SW 1271 (cell line): ENCODE results near the gene GJA4.
A peak's percentile ranks its signal among the peaks of the same experiment; 100 is the strongest.
"Not testable (repeated sequence)": the region's sequence is repeated elsewhere in the genome, so short reads cannot be mapped to it uniquely, and the experiment has no call there.

Experiments
- DNase-seq, 2 experiments: peaks; one replicate each; lab custom pipeline; 2025; lab: John Stamatoyannopoulos, UW

GJA4 gene

DNA sequence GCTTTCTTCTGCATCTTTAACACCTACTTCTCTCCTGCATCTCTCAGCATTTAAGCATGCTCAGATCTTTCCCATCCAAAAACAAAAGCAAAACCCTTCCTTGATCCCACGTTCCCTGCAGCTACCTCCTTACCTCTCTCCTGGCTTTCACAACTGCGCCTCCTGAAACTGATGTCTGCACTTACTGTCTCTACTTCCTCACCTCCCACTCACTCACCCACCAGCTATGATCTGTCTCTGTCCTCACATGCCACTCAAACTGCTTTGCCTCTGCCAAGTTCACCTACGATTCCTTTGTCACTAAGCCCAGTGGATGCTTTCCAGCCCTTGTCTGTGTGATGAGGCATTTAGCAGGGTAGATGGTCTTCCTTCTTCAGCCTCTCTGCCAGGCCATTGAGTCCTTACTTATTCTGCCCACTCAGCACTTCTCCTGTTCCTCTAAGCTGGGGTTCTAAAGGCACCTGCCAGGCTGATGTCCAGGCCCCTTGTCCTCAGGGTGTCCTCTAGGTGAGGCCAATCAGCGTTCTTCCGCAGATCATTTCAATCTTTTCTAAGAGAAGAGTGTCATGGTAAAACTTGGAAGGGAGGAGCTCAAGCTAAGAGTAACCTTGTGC lies 21.8 kb upstream of the GJA4 start:
- DNase-seq, result no peak

DNA sequence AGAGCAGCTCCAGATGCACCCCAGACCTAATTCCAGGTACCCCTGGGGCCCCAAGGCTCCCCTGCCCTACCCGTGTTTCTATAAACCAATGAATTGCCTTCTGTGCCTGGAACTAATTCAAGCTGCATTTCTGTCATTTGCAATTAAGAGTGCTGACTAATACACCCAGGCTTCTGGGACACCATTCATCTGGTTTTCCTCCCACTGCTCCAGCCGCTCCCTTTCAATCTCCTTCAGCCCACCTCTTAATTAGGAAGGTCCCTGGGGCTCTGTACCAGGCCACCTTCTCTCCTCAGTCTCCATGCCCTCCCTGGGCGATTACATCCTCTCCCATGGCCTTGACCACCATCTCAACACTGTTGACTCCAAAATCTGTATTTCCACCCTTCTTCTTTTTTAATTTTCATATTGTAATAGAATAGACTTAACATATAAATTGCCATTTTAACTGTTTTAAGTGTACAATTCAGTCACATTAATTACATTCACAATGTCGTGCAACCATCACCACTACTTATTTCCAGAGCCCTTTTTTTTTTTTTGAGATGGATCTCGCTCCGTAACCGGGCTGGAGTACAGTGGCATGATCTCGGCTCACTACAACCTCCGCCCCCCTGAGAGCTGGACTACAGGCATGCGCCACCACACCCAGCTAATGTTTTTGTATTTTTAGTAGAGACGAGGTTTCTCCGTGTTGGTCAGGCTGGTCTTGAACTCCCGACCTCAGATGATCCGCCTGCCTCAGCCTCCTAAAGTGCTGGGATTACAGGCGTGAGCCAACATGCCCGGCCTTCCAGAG lies 21.0 kb upstream of the GJA4 start:
- no peak for DNase-seq

DNA sequence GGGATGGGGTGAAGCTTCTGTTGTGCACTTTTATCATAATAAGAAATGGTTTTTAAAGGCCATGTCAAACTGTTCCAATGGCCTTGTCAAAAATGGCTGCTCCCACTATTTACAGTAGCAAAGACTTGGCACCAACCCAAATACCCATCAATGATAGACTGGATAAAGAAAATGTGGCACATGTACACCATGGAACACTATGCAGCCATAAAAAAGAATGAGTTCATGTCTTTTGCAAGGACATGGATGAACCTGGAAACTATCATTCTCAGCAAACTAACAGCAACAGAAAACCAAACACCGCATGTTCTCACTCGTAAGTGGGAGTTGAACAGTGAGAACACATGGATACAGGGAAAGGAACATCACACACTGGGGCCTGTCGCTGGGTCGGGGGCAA lies 19.7 kb upstream of the GJA4 start:
- DNase-seq, result not testable (repeated sequence)

DNA sequence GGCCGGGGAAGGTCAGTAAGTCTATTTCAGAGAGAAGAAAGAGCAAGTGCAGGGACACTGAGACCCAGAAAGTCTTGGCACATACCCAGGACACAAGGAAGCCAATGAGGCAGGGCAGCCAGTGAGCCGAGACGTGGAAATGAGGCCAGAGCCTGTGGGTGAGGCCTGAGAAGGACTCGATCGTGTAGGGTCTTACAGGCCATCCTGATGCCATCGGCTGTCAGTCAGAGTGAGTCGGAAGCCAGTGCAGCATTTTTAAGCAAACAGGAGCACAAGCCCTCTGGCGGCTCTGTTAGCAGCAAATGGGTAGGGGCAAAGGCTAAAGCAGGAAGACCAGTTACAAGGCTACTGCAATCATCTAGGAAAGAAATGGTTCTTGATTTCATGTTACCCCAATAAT lies 17.8 kb upstream of the GJA4 start:
- no peak for DNase-seq

DNA sequence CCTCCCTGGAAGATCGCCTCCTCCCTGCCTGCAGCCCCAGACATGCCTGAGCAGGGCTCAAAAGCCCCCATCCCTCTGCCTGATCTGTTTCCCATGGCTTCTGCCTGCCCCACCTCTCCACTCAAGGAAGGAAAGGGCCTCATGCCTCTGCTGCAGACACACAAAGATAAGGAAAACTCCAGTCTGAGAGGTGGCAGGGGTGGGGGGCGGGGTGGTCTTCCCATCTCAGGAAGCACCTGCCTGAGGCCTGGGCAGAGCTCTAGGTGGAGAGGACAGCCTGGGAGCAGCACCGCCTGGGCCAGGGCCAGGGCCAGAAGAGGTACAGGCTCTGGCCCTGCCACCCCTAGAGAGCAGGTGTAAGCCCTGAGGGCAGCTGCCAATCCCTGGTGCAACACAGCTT lies 15.9 kb upstream of the GJA4 start:
- DNase-seq, result no peak

DNA sequence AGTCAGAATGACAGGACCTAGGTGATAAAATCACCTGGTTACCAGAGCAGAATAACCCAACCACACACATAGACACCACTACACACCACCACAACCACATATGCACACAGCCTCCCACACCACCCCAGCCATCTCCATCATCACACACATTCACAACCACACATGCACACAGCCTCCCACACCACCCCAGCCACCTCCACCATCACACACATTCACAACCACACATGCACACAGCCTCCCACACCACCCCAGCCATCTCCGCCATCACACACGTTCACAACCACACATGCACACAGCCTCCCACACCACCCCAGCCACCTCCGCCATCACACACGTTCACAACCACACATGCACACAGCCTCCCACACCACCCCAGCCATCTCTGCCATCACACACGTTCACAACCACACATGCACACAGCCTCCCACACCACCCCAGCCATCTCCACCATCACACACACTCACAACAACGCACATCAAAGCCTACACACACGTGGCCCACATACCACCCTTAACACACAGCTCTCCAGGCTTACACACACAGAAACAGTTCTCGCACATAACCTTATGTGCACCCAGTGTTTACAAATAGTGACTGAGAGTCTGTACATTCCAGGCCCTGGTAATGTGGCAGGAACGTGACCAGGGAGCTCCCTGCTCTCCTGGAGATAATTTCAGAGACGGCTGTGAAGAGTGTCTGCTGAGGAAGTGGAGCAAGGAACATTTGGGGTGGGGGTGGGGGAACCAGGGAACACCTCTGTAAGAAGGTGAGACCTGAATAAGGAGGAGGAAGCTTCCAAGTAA lies 15.1 kb upstream of the GJA4 start:
- no peak for DNase-seq

DNA sequence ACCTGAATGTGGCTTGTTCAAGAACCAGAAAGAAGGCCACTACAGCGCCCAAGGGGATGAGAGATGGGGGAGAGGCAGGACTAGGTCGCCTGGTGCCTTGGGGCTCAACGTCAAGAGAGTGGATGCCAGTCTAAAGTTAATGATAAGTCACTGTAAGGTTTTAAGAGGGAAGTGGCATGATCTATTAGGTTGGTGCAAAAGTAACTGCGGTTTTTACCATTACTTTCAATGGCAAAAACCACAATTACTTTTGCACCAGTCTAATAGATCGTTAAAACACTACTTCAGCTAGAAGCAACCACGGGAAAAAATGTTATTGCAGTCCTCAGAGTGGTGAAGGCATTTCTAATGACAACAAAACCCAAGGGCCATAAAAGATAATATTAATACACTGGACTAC lies 14.4 kb upstream of the GJA4 start:
- DNase-seq, result no peak

DNA sequence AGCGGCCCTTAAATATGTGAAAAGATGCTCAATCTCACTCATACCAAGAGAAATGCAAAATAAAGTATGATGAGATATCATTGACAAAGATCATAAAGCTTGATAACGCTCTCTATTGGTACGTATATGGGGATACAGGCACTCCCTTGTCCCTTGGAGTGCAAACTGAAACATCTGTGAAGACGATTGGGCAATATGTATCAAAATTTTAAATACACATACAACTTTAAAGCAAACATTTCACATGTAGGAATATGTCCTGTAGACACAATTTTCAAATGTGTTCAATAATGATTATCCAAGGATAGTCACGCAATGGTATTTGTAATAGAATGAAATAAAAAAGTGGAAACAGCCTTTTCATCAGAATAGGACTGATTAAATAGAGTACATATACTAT lies 13.8 kb upstream of the GJA4 start:
- no peak for DNase-seq

DNA sequence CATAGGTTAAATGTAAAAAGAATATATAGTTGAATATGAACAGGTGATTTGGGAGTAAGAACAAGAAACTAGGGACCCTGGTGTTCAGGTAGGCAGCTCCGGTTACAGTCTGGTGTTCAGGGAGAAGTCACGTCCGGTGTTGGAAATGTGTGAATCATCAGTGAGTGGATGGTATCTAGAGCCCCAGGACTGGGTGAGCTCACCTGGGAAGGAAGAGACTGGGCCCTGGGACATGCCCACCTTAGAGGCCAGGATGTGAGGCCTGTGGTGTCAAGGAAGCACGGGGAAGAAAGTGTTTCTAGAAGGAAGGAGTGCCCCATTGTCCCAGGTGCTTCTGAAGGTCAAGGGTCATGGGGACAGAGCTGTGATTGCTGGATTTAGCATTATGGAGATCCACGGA lies 13.3 kb upstream of the GJA4 start:
- no peak for DNase-seq

DNA sequence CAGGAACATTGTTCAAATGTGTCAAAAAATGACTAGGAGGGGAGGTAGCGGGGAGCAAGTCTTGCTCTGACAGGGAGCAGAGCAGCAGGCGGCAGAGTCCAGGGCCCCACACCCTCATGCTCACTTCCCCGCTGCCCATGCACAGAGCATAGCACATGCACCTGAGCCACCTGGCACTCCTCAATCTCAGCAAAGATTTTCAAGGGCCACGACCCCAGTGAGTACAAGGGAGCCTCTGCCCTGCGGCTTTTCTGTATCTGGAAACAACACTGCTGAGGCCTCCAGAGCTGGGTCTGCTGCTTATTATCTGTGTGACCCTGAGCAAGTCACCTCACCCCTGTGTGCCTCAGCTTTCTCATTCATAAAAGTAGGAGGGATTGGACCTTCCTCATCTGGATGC lies 12.8 kb upstream of the GJA4 start:
- DNase-seq, result no peak

DNA sequence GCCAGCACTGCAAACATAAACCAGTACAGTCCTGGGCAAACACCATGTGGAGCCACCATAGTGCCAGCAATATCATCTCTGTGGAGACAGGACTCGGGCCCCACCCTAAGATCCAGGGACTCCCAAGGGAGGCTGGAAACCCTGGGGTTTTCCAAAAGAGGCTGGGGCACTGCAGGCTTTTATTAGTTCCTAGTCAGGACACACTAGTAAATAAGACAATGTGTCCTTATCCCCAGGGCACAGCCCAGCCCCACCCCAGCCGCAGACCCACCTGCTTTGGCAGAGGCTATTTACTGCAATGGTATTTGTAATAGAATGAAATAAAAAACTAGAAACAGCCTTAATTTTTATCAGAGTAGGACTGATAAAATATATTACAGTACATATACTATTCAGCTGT lies 12.3 kb upstream of the GJA4 start:
- no peak for DNase-seq

DNA sequence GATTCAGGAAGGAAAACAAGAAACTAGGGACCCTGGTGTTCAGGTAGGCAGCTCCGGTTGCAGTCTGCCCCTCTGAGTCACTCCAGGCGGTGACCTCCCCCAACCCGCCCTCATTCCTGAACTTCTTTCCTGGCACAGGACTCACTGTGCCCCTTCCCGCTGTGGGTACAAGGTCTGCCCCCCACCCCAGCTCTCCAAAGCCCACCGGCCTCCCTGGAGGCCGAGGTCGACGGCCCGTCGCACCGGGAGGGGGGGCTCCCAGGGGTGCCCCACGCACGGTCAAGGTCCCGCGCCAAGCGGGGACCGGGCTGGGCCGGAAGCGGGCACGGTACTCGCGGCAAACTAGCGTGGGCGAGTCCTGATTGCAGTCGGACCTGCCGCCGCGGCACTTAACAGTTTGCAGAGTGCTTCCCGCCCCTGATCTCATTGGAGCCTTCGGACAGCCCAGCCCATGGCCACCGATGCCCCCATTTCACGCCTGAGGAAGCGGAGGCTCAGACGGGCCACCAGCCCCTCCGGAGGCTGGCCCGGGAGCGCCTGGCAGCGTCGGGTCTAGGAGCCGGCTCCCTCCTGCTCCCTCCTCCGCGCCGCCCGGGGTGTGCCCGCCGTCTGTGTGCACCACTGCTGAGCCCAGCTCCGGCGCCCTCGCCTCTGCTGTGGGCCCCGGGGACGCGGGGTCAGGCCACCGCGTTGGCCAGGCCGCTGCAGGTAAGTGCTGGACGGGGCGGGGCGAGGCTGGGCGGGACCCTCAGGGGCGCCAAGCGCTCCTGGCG lies 11.5 kb upstream of the GJA4 start, which contains the start of gene GJB3:
TSS of gene GJB3 (plus strand) at position 144 of the 773 bp plus-strand sequence. CDS start 3,549 bp downstream, outside the sequence.
- no peak for DNase-seq

DNA sequence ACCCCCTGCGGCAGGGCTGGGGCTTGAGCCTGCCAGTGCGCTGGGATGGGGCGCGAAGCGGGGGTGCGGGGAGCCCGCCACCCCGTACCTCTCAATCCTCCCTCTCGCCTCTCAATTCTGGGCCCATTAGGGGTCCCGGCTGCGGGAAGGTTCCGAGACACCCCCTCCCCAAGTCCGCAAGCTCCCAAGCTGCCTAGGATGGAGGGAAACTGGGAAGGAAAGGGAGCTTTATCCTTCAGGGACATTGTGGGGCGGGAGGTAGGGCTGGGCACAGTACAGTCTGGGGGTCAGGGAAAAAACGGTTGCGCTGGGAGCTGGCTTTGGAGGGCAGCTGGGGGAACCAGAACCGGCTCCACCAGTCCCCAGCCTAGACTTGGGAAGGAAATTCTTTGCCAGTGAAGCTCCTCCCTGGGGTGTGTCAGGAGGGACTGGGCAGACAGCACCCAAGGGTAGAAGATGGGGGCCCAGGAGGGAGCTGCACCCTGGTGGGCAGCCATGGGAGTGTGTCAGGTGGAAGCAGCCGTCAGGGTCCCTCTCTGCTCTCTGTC lies 10.9 kb upstream of the GJA4 start:
- DNase-seq, result no peak

DNA sequence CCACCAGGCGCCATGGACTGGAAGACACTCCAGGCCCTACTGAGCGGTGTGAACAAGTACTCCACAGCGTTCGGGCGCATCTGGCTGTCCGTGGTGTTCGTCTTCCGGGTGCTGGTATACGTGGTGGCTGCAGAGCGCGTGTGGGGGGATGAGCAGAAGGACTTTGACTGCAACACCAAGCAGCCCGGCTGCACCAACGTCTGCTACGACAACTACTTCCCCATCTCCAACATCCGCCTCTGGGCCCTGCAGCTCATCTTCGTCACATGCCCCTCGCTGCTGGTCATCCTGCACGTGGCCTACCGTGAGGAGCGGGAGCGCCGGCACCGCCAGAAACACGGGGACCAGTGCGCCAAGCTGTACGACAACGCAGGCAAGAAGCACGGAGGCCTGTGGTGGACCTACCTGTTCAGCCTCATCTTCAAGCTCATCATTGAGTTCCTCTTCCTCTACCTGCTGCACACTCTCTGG lies 8.0 kb upstream of the GJA4 start:
- no peak for DNase-seq

DNA sequence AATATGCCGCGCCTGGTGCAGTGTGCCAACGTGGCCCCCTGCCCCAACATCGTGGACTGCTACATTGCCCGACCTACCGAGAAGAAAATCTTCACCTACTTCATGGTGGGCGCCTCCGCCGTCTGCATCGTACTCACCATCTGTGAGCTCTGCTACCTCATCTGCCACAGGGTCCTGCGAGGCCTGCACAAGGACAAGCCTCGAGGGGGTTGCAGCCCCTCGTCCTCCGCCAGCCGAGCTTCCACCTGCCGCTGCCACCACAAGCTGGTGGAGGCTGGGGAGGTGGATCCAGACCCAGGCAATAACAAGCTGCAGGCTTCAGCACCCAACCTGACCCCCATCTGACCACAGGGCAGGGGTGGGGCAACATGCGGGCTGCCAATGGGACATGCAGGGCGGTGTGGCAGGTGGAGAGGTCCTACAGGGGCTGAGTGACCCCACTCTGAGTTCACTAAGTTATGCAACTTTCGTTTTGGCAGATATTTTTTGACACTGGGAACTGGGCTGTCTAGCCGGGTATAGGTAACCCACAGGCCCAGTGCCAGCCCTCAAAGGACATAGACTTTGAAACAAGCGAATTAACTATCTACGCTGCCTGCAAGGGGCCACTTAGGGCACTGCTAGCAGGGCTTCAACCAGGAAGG lies 7.4 kb upstream of the GJA4 start:
- no peak for DNase-seq

DNA sequence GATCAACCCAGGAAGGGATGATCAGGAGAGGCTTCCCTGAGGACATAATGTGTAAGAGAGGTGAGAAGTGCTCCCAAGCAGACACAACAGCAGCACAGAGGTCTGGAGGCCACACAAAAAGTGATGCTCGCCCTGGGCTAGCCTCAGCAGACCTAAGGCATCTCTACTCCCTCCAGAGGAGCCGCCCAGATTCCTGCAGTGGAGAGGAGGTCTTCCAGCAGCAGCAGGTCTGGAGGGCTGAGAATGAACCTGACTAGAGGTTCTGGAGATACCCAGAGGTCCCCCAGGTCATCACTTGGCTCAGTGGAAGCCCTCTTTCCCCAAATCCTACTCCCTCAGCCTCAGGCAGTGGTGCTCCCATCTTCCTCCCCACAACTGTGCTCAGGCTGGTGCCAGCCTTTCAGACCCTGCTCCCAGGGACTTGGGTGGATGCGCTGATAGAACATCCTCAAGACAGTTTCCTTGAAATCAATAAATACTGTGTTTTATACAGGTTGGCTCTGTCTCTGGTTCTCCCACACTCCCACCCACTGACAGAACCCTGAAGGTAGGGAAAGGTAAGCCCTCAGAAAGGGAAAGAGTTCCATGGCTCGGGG lies 6.8 kb upstream of the GJA4 start:
- DNase-seq, result no peak

DNA sequence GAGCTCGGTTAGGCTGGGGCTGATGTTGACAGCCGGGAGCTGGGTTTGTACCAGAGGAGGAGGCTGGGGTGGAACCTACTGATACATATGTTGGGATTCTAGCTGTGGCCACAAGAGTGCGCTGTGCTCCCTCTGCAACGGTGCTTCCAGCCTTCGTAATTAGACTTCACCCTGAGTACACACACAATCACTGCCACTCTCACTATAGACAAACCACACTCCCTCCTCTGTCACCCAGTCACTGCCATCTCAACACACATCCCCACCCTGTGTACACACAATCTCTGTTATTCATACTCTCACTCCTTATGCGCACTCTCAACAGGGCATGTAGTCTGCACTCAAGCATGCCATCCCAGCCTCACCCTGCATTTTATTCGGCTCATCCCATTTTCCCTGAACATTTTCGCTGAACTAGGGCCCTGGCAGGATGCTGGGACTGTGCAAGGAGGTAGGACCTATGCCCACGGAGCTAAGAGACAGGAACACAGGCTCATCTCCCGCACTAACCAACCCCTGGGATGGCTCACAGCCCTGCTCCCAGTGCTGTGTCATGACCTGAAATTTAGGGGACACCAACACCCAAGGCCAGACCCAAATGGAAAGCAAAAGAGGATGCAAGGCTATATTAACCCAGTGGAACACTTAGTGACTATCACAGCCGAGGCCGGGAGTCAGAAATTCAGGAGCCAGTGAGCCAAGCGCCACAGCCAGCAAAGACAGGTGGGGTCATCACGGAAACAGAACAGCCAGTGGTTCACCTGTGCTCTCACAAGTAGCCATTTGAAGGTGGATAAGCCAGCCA lies 6.1 kb upstream of the GJA4 start:
- DNase-seq, result peak; percentile 7 to 48

DNA sequence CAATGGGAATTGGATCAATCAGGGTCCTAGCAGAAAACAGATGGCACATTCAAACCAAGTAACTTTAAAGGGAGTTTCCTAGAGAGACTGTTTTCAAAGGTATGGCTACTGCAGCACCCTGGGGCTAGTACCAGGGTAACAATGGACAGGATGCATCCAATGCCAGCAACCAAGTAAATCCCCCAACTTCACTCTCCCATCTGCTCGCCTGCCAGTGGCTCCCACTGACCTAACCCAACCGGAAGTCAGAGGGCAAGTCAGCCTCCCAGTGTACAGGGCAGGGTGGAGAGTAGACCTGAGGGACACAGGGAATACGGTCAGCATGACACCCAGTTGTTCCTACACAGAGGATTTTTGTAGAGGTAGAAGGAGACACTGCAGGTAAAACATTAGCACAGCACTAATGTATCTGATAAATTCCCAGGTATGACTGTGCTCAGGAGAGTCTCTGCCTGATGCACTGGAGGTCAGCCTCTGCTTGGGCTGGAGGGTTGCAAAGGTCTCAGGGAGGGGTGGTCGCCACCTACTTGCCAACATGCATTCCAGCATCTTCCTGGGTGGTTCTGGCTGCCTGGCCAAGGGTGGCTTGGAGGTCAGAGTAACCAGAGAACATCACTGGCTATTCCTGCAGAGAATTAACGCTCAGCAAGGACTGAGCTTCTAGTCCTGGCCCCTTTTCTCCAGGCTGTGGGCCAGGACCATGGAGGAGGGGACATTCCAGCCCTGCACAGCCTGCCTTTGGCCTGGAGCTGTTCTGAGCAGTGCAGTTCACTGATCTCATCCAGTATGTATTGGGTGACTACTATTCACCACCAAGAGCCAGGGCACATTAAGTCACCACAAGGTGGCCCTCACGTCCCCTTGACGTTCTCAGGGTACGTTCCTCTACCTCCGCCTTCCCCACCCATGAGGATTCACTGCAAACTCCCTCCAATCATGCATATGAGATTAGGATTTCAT lies 5.1 kb upstream of the GJA4 start:
- no peak for DNase-seq

DNA sequence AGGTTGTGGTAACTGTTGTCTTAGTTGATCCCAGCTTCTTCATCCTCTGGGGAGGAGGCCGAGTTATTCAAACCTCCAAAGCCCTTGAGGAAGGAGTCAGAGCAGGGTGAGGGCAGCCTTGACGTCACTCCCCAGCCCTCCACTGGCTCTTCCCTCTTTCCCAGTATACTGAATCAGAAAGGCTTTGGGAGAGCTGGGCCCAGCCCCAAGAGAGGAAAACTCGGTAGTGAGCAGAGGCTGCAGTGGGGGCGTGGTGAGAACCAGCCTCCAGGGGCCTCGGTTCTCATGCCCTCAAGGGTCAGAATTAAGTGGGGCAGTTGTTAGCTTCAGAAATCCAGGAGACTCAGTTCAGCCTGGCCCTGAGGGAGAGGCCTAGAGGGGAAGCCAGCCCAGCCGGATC lies 1.8 kb upstream of the GJA4 start:
- no peak for DNase-seq
